OCI-LY7 (cell line): ENCODE results near the gene TPBGL.

Experiments
- EZH2phosphoT487 ChIP-seq: fragments of 200-600 bp; sonication (generic); IDR thresholded peaks from 2 replicates; pipeline ENCODE4 v1.6.1; 2018; ENCODE audit warnings: low read depth, borderline replicate concordance, mild to moderate bottlenecking, mixed run types, antibody characterized with exemption, low read length, moderate library complexity, mixed read lengths
- TF ChIP-seq, protein P1 (sequence below): fragments of 200-600 bp; sonication (generic); conservative IDR thresholded peaks from 2 replicates; pipeline ENCODE4 v1.5.1; 2014; ENCODE audit warnings: mild to moderate bottlenecking, antibody characterized with exemption, low read length, moderate library complexity, mixed read lengths

DNA sequence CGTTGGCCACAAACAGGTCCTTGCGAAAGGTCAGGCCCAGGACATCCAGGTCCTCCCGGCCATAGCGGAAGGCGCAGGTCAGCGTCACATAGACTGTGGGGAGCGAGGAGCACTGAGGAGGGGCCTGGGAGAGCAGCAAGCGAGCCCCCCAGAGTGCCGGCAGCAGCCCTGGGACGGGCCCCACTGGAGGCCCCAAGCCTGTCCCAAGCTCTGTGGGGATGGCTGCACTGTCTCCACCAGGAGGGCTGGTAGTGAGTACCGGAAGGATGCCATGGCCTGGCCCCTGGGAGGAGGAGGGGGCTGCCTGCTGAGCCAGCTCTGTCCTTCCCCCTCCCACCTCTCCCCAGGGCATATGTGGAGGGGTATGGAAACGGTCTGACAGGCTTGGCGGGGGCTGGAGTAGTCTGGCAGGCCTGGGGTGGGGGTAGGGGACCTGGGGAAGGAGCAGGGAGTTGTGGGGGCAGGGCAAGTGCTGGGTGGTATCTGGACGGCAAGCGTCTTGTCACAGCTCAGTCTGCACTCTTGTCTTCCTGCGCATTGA, 42.9 kb downstream of the TPBGL start:
- TF ChIP-seq, protein P1, sequence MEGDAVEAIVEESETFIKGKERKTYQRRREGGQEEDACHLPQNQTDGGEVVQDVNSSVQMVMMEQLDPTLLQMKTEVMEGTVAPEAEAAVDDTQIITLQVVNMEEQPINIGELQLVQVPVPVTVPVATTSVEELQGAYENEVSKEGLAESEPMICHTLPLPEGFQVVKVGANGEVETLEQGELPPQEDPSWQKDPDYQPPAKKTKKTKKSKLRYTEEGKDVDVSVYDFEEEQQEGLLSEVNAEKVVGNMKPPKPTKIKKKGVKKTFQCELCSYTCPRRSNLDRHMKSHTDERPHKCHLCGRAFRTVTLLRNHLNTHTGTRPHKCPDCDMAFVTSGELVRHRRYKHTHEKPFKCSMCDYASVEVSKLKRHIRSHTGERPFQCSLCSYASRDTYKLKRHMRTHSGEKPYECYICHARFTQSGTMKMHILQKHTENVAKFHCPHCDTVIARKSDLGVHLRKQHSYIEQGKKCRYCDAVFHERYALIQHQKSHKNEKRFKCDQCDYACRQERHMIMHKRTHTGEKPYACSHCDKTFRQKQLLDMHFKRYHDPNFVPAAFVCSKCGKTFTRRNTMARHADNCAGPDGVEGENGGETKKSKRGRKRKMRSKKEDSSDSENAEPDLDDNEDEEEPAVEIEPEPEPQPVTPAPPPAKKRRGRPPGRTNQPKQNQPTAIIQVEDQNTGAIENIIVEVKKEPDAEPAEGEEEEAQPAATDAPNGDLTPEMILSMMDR, result no peak
- no peak for TF ChIP-seq EZH2phosphoT487
